Measurements from ENCODE around the gene CREB5.

The CREB5 gene

GRCh38 chr7:28572321-28573058, 160.2 kb downstream of the CREB5 start:
- no peak for ATAC-seq
- TF ChIP-seq SNAI2 (CRISPR knock-in tag; IDR thresholded peaks at IDR 0.05) (no peak), ZNF70 (CRISPR knock-in tag; IDR thresholded peaks at IDR 0.05) (no peak), CSDC2 (CRISPR knock-in tag; IDR thresholded peaks at IDR 0.05) (no peak), ZC3H10 (CRISPR knock-in tag; IDR thresholded peaks at IDR 0.05) (no peak), CREB5 (CRISPR knock-in tag; IDR thresholded peaks at IDR 0.05; ENCODE audit: low read depth) (no peak), TOX (CRISPR knock-in tag; IDR thresholded peaks at IDR 0.05; ENCODE audit: borderline replicate concordance) (no peak), GLIS3 (CRISPR knock-in tag; IDR thresholded peaks at IDR 0.05) (no peak), PATZ1 (CRISPR knock-in tag; IDR thresholded peaks at IDR 0.05; ENCODE audit: borderline replicate concordance) (no peak), ESRRG (CRISPR knock-in tag; IDR thresholded peaks at IDR 0.05) (no peak), ZNF565 (CRISPR knock-in tag; conservative IDR thresholded peaks at IDR 0.05; ENCODE audit: low read depth) (no peak), RARB (CRISPR knock-in tag; IDR thresholded peaks at IDR 0.05) (no peak), TSHZ2 (CRISPR knock-in tag; IDR thresholded peaks at IDR 0.05) (no peak), ZNF8 (CRISPR knock-in tag; IDR thresholded peaks at IDR 0.05) (no peak), PPARA (CRISPR knock-in tag; IDR thresholded peaks at IDR 0.05; ENCODE audit: borderline replicate concordance) (no peak)

- ATAC-seq, result peak; percentile 46; the same call in 2 of the 3 replicates
- TF ChIP-seq CSDC2 (CRISPR knock-in tag; IDR thresholded peaks at IDR 0.05) (0 out of 2 replicates have a peak, but pooled peaks have one; percentile 37), TSHZ2 (CRISPR knock-in tag; IDR thresholded peaks at IDR 0.05) (peak; percentile 51; the same call in 1 of the 2 replicates), ZNF8 (CRISPR knock-in tag; IDR thresholded peaks at IDR 0.05) (no peak), SNAI2 (CRISPR knock-in tag; IDR thresholded peaks at IDR 0.05) (peak; percentile 98), POU6F1 (CRISPR knock-in tag; IDR thresholded peaks at IDR 0.05; ENCODE audit: borderline replicate concordance, low read depth) (no peak), CSRNP3 (CRISPR knock-in tag; IDR thresholded peaks at IDR 0.05) (no peak), ISL1 (CRISPR knock-in tag; IDR thresholded peaks at IDR 0.05) (peak; percentile 89), TCF4 (CRISPR knock-in tag; IDR thresholded peaks at IDR 0.05; ENCODE audit: borderline replicate concordance) (peak; percentile 86), ESRRG (CRISPR knock-in tag; IDR thresholded peaks at IDR 0.05) (no peak), PATZ1 (CRISPR knock-in tag; IDR thresholded peaks at IDR 0.05; ENCODE audit: borderline replicate concordance) (no peak), OSR1 (CRISPR knock-in tag; IDR thresholded peaks at IDR 0.05) (no peak), CREB5 (CRISPR knock-in tag; IDR thresholded peaks at IDR 0.05; ENCODE audit: low read depth) (no peak), RARB (CRISPR knock-in tag; IDR thresholded peaks at IDR 0.05) (no peak), TOX (CRISPR knock-in tag; IDR thresholded peaks at IDR 0.05; ENCODE audit: borderline replicate concordance) (no peak), PPARA (CRISPR knock-in tag; IDR thresholded peaks at IDR 0.05; ENCODE audit: borderline replicate concordance) (no peak), BACH2 (CRISPR knock-in tag; IDR thresholded peaks at IDR 0.05; ENCODE audit: borderline replicate concordance) (no peak), GLIS3 (CRISPR knock-in tag; IDR thresholded peaks at IDR 0.05) (0 out of 2 replicates have a peak, but pooled peaks have one; percentile 52)
Observed at GRCh38 chr7:28573059-28573553, 160.8 kb downstream of the CREB5 start.

Data from SK-N-SH treated with all-trans-retinoic acid at 6 μM for 48 hours (cell line).